Measurements from ENCODE around the gene WNT3.

GRCh38 chr17:46817151-46817900 lies 1.2 kb downstream of the WNT3 start:
- TF ChIP-seq ZNF274 (IDR thresholded peaks at IDR 0.05; ENCODE audit: low read depth, low read length) (no peak), YY1 (IDR thresholded peaks at IDR 0.05; ENCODE audit: insufficient read depth, insufficient read length) (no peak)
